Measurements from ENCODE around the gene ZMYND8. TPM values are rescaled to one million over a fixed set of nuclear protein-coding genes. Genes with fewer than 3 reads are reported as not detected.
A peak's percentile ranks its signal among the peaks of the same experiment; 100 is the strongest.
"Not testable (repeated sequence)": the region's sequence is repeated elsewhere in the genome, so short reads cannot be mapped to it uniquely, and the experiment has no call there.

ZMYND8 gene
- total RNA-seq, 2 donors from 2014 or later, result 42.1 to 65.7 TPM

- Mint-ChIP-seq H3K36me3 (peaks cover 21% of the 10 kb centered on the region), H3K4me1 (ENCODE audit: low read depth in 2 of 2) (peaks cover 5 to 17% of the 10 kb centered on the region in 2 donors), H3K27ac (peak overlapping the region; percentile 4 to 85), H3K27me3 (no peaks in the 10 kb centered on the region), H3K4me3 (no peak overlapping the region), H3K9me3 (no peaks in the 10 kb centered on the region)
- ATAC-seq (no peak), DNase-seq (ENCODE audit: low spot score) (no peak)
These were observed 75.8 kb downstream of the ZMYND8 start for GRCh38 chr20:47280668-47281067.

- Mint-ChIP-seq H3K4me1 (ENCODE audit: low read depth in 2 of 2) (peaks cover 7 to 17% of the 10 kb centered on the region in 2 donors), H3K4me3 (no peak overlapping the region), H3K27me3 (no peaks in the 10 kb centered on the region), H3K9me3 (no peaks in the 10 kb centered on the region), H3K36me3 (peaks cover 21% of the 10 kb centered on the region), H3K27ac (peak overlapping the region; percentile 4 to 85)
- ATAC-seq, result peak in 1 of 2 donors; percentile 38
- no peak for DNase-seq (ENCODE audit: low spot score)
These were observed 76.3 kb downstream of the ZMYND8 start for GRCh38 chr20:47280228-47280627.

- Mint-ChIP-seq H3K27me3 (no peaks in the 10 kb centered on the region), H3K27ac (peak overlapping the region; percentile 44 to 63), H3K9me3 (no peaks in the 10 kb centered on the region), H3K4me1 (ENCODE audit: low read depth in 2 of 2) (peaks cover 20 to 24% of the 10 kb centered on the region in 2 donors), H3K4me3 (no peak overlapping the region), H3K36me3 (peaks cover 15% of the 10 kb centered on the region)
- DNase-seq (ENCODE audit: low spot score), result no peak
- ATAC-seq, result no peak
These were observed 77.6 kb downstream of the ZMYND8 start for GRCh38 chr20:47278907-47279348.

GRCh38 chr20:47277535-47277872 is 79.0 kb downstream of the ZMYND8 start:
- H3K9me3 Mint-ChIP-seq; H3K4me3 Mint-ChIP-seq; ATAC-seq; DNase-seq (ENCODE audit: low spot score); H3K27me3 Mint-ChIP-seq: not testable (repeated sequence)
- H3K27ac Mint-ChIP-seq, result peak overlapping the region; percentile 50 to 63
- peaks cover 34 to 36% of the 10 kb centered on the region in 2 donors for H3K4me1 Mint-ChIP-seq (ENCODE audit: low read depth in 2 of 2)
- peaks cover 15% of the 10 kb centered on the region for H3K36me3 Mint-ChIP-seq

- H3K27ac Mint-ChIP-seq, result peak overlapping the region; percentile 93 to 98
- H3K9me3 Mint-ChIP-seq, result no peaks in the 10 kb centered on the region
- H3K36me3 Mint-ChIP-seq, result peaks cover 15% of the 10 kb centered on the region
- H3K4me3 Mint-ChIP-seq, result no peak overlapping the region
- ATAC-seq (no peak), DNase-seq (ENCODE audit: low spot score) (no peak)
- H3K27me3 Mint-ChIP-seq, result no peaks in the 10 kb centered on the region
- H3K4me1 Mint-ChIP-seq (ENCODE audit: low read depth in 2 of 2), result peaks cover 36% of the 10 kb centered on the region in 2 donors
These were observed 79.5 kb downstream of the ZMYND8 start for GRCh38 chr20:47276851-47277534.

- Mint-ChIP-seq H3K27me3 (no peaks in the 10 kb centered on the region), H3K4me1 (ENCODE audit: low read depth in 2 of 2) (peaks cover 36% of the 10 kb centered on the region in 2 donors), H3K27ac (peak overlapping the region; percentile 93 to 98), H3K9me3 (no peaks in the 10 kb centered on the region), H3K4me3 (no peak overlapping the region), H3K36me3 (peaks cover 10% of the 10 kb centered on the region)
- DNase-seq (ENCODE audit: low spot score) (no peak), ATAC-seq (no peak)
These were observed 80.2 kb downstream of the ZMYND8 start for GRCh38 chr20:47276251-47276650.

GRCh38 chr20:47275548-47275947 is 81.0 kb downstream of the ZMYND8 start:
- Mint-ChIP-seq H3K27ac (peak overlapping the region; percentile 93 to 98), H3K36me3 (peaks cover 4% of the 10 kb centered on the region), H3K9me3 (no peaks in the 10 kb centered on the region), H3K27me3 (no peaks in the 10 kb centered on the region), H3K4me3 (peak overlapping the region; percentile 77), H3K4me1 (ENCODE audit: low read depth in 2 of 2) (peaks cover 31 to 36% of the 10 kb centered on the region in 2 donors)
- ATAC-seq (no peak), DNase-seq (ENCODE audit: low spot score) (no peak)

GRCh38 chr20:47274401-47275108 is 81.9 kb downstream of the ZMYND8 start:
- Mint-ChIP-seq H3K27me3 (no peaks in the 10 kb centered on the region), H3K36me3 (peaks cover 4% of the 10 kb centered on the region), H3K27ac (peak overlapping the region; percentile 93 to 98), H3K4me3 (peak overlapping the region; percentile 77), H3K9me3 (no peaks in the 10 kb centered on the region), H3K4me1 (ENCODE audit: low read depth in 2 of 2) (peaks cover 30 to 36% of the 10 kb centered on the region in 2 donors)
- DNase-seq (ENCODE audit: low spot score), result no peak
- peak; percentile 92 to 98 for ATAC-seq

- Mint-ChIP-seq H3K9me3 (no peaks in the 10 kb centered on the region), H3K27ac (peak overlapping the region; percentile 93 to 98), H3K27me3 (no peaks in the 10 kb centered on the region), H3K4me3 (peak overlapping the region; percentile 77), H3K36me3 (peaks cover 4% of the 10 kb centered on the region), H3K4me1 (ENCODE audit: low read depth in 2 of 2) (peaks cover 30 to 36% of the 10 kb centered on the region in 2 donors)
- DNase-seq (ENCODE audit: low spot score) (no peak), ATAC-seq (no peak)
These were observed 82.8 kb downstream of the ZMYND8 start for GRCh38 chr20:47273591-47274235.

- Mint-ChIP-seq H3K36me3 (peaks cover 4% of the 10 kb centered on the region), H3K9me3 (no peaks in the 10 kb centered on the region), H3K4me1 (ENCODE audit: low read depth in 2 of 2) (peaks cover 27 to 36% of the 10 kb centered on the region in 2 donors), H3K4me3 (peak overlapping the region; percentile 77), H3K27ac (peak overlapping the region; percentile 93 to 98), H3K27me3 (no peaks in the 10 kb centered on the region)
- DNase-seq (ENCODE audit: low spot score), result peak; percentile 71
- ATAC-seq, result peak; percentile 76 to 79
These were observed 83.5 kb downstream of the ZMYND8 start for GRCh38 chr20:47272893-47273590.

- Mint-ChIP-seq H3K9me3 (no peaks in the 10 kb centered on the region), H3K36me3 (no peaks in the 10 kb centered on the region), H3K27ac (no peak overlapping the region), H3K4me1 (ENCODE audit: low read depth in 2 of 2) (peaks cover 31 to 32% of the 10 kb centered on the region in 2 donors), H3K27me3 (no peaks in the 10 kb centered on the region), H3K4me3 (no peak overlapping the region)
- ATAC-seq (no peak), DNase-seq (ENCODE audit: low spot score) (no peak)
These were observed 85.4 kb downstream of the ZMYND8 start for GRCh38 chr20:47271046-47271615.

- H3K9me3 Mint-ChIP-seq, result no peaks in the 10 kb centered on the region
These were observed 87.0 kb downstream of the ZMYND8 start for GRCh38 chr20:47269309-47270165.

More at GRCh38 chr20:47269309-47270165, 87.0 kb downstream of the ZMYND8 start:
- H3K4me1 Mint-ChIP-seq (ENCODE audit: low read depth in 2 of 2), result peaks cover 23 to 28% of the 10 kb centered on the region in 2 donors
- no peak overlapping the region for H3K27ac Mint-ChIP-seq
- no peak overlapping the region for H3K4me3 Mint-ChIP-seq
- ATAC-seq, result no peak
- H3K27me3 Mint-ChIP-seq, result no peaks in the 10 kb centered on the region
- H3K36me3 Mint-ChIP-seq, result no peaks in the 10 kb centered on the region
- no peak for DNase-seq (ENCODE audit: low spot score)

All from natural killer cell treated with Interleukin-12 subunit alpha and Interleukin-12 subunit beta and Interleukin-15 and Interleukin-18, amount 100 ng/mL, for 72 hours (primary cell).